Measurements from ENCODE around the gene TNS4. TPM values are rescaled to one million over a fixed set of nuclear protein-coding genes. Genes with fewer than 3 reads are reported as not detected.

Gene TNS4
- total and polyA plus RNA-seq, 2 donors (not counting 1 experiment from before 2014, with no cell fraction given): not detected

- DNase-seq (no peak), ATAC-seq (ENCODE audit: low read depth) (no peak)
- Histone ChIP-seq H3K4me3 (ENCODE audit: control extremely low read depth in 1 of 5, extremely low read depth in 1 of 5, insufficient read depth in 1 of 5, low read depth in 2 of 5, low read length in 4 of 5) (no peak overlapping the region), H2AFZ (ENCODE audit: insufficient read depth, low read depth, low read length, poor library complexity, severe bottlenecking) (no peak overlapping the region), H3K4me1 (ENCODE audit: control insufficient read depth in 2 of 2, insufficient read depth in 2 of 2, low read length in 2 of 2) (peaks cover 32 to 42% of the 10 kb centered on the region in 2 donors), H3K36me3 (replicated peaks in 1 of 2; ENCODE audit: control extremely low read depth in 1 of 2, control insufficient read depth in 1 of 2, extremely low read depth in 1 of 2, insufficient read depth in 2 of 2, low read length in 1 of 2) (no peaks in the 10 kb centered on the region), H3K9ac (ENCODE audit: low read length) (no peak overlapping the region), H4K20me1 (ENCODE audit: control insufficient read depth, insufficient read depth, low read length, poor library complexity, severe bottlenecking) (no peaks in the 10 kb centered on the region), H3K9me3 (ENCODE audit: control extremely low read depth in 1 of 3, control insufficient read depth in 2 of 3, insufficient read depth in 1 of 3, low read length in 2 of 3) (no peaks in the 10 kb centered on the region), H3K27ac (ENCODE audit: low read length in 2 of 2) (no peak overlapping the region), H3K27me3 (replicated peaks in 1 of 4; ENCODE audit: control extremely low read depth in 1 of 4, control insufficient read depth in 3 of 4, insufficient read depth in 4 of 4, low read length in 3 of 4) (no peaks in the 10 kb centered on the region), H3K4me2 (replicated peaks; ENCODE audit: low read depth, low read length, poor library complexity, severe bottlenecking) (no peak overlapping the region), H3K79me2 (ENCODE audit: control insufficient read depth, insufficient read depth, low read length) (no peaks in the 10 kb centered on the region)
- Mint-ChIP-seq H3K4me3 (no peak overlapping the region), H3K27me3 (no peaks in the 10 kb centered on the region), H3K27ac (no peak overlapping the region), H3K9me3 (ENCODE audit: insufficient read depth) (no peaks in the 10 kb centered on the region), H3K4me1 (peaks cover 39% of the 10 kb centered on the region)
- POLR2A ChIA-PET: interaction anchor here (0.6 kb wide), 1 partner anchor 31 kb away, joined by 3 read pairs; no protein-coding TSS in a partner anchor
- TF ChIP-seq EZH2 (IDR thresholded peaks at IDR 0.05; ENCODE audit: borderline replicate concordance, insufficient read depth, low read depth, low read length, poor library complexity, severe bottlenecking): no peak
- no peak for TF ChIP-seq CTCF (IDR thresholded peaks at IDR 0.05)
- 59% methylated on average over 7 of the region's 17 CpGs for WGBS (ENCODE audit: insufficient coverage)
- CTCF ChIA-PET: interaction anchor here (1.1 kb wide), 1 partner anchor 10 kb away, joined by 10 read pairs; no protein-coding TSS in a partner anchor
- intact Hi-C loops (cut with micrococcal nuclease): no loop called here
Measured at GRCh38 chr17:40485851-40486521, 15.4 kb downstream of the TNS4 start.

GRCh38 chr17:40484973-40485530 lies 16.4 kb downstream of the TNS4 start:
- Histone ChIP-seq H2AFZ (ENCODE audit: insufficient read depth, low read depth, low read length, poor library complexity, severe bottlenecking) (no peak overlapping the region), H3K4me3 (ENCODE audit: control extremely low read depth in 1 of 5, extremely low read depth in 1 of 5, insufficient read depth in 1 of 5, low read depth in 2 of 5, low read length in 4 of 5) (no peak overlapping the region), H3K27me3 (replicated peaks in 1 of 4; ENCODE audit: control extremely low read depth in 1 of 4, control insufficient read depth in 3 of 4, insufficient read depth in 4 of 4, low read length in 3 of 4) (no peaks in the 10 kb centered on the region), H3K9me3 (ENCODE audit: control extremely low read depth in 1 of 3, control insufficient read depth in 2 of 3, insufficient read depth in 1 of 3, low read length in 2 of 3) (no peaks in the 10 kb centered on the region), H3K27ac (ENCODE audit: low read length in 2 of 2) (no peak overlapping the region), H3K4me1 (ENCODE audit: control insufficient read depth in 2 of 2, insufficient read depth in 2 of 2, low read length in 2 of 2) (peaks cover 32 to 42% of the 10 kb centered on the region in 2 donors), H3K36me3 (replicated peaks in 1 of 2; ENCODE audit: control extremely low read depth in 1 of 2, control insufficient read depth in 1 of 2, extremely low read depth in 1 of 2, insufficient read depth in 2 of 2, low read length in 1 of 2) (no peaks in the 10 kb centered on the region), H4K20me1 (ENCODE audit: control insufficient read depth, insufficient read depth, low read length, poor library complexity, severe bottlenecking) (no peaks in the 10 kb centered on the region), H3K4me2 (replicated peaks; ENCODE audit: low read depth, low read length, poor library complexity, severe bottlenecking) (no peak overlapping the region), H3K79me2 (ENCODE audit: control insufficient read depth, insufficient read depth, low read length) (no peaks in the 10 kb centered on the region), H3K9ac (ENCODE audit: low read length) (no peak overlapping the region)
- Mint-ChIP-seq H3K27me3 (no peaks in the 10 kb centered on the region), H3K4me3 (no peak overlapping the region), H3K27ac (no peak overlapping the region), H3K9me3 (ENCODE audit: insufficient read depth) (no peaks in the 10 kb centered on the region), H3K4me1 (peaks cover 39% of the 10 kb centered on the region)
- DNase-seq: no peak
- TF ChIP-seq CTCF (IDR thresholded peaks at IDR 0.05) (no peak), EZH2 (IDR thresholded peaks at IDR 0.05; ENCODE audit: borderline replicate concordance, insufficient read depth, low read depth, low read length, poor library complexity, severe bottlenecking) (no peak)
- ChIA-PET POLR2A (no interaction called here), CTCF (interaction anchor here (1.1 kb wide), 1 partner anchor 8 kb away, joined by 3 read pairs; no protein-coding TSS in a partner anchor)
- WGBS (ENCODE audit: insufficient coverage): 92% methylated on average over 3 of the region's 7 CpGs
- intact Hi-C loops (cut with micrococcal nuclease): no loop called here
- ATAC-seq (ENCODE audit: low read depth): no peak

Data from B cell (primary cell).